ENCODE measurements around the gene ASB14. TPM values are rescaled to one million over a fixed set of nuclear protein-coding genes. Genes with fewer than 3 reads are reported as not detected.

ASB14 gene
- total RNA-seq, 2 experiments from 2014 or later, result not detected

DNA sequence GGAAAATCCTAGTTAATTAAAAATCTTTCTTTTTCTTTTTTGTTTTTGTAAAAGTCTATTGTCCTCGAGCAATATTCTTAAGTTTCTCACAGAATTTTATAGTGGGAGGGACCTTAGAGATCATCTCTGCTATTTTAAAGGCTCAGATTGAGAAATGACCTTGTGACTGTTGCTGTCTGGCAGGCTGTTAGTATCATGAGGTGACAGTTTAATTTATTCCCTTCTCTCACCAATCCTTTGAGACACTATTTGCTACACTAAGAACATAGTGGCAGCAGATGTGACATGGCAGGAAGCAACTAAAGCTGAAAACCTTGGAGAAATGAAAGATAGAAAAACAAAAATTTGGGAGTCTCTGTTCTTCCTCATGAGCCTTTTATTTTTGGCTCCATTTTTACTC, 40.1 kb downstream of the ASB14 start:
- Mint-ChIP-seq H3K9me3 (ENCODE audit: low read depth) (no peaks in the 10 kb centered on the region), H3K36me3 (ENCODE audit: low read depth) (peaks cover 28% of the 10 kb centered on the region), H3K27ac (no peak overlapping the region), H3K4me3 (no peak overlapping the region), H3K27me3 (no peaks in the 10 kb centered on the region), H3K4me1 (no peaks in the 10 kb centered on the region)
- no peak for ATAC-seq
- ChIA-PET POLR2A (no interaction called here), CTCF (no interaction called here)
- intact Hi-C loops (cut with DNase I, micrococcal nuclease), result no loop called here
- no peak for DNase-seq

DNA sequence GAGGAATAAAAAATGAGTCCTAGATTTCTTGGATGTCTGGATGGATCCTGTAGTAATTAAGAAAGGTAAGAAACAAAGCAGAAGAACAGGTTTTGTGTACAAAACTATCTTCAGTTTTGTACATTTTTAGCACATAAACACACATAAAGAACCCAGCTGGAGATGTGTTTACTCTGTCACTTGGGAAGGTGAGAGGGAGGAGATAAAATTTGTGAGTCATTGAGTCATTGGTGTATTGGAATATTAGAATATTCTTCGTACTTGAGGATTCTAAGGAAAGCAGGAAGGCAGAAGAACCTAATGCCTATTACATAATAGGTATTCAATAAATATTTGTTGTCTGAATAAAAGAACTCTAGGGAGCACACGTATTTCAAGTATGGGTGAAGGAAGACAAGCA, 47.5 kb downstream of the ASB14 start:
- H3K27ac Mint-ChIP-seq, result no peak overlapping the region
- ChIA-PET CTCF (interaction anchor here (1.2 kb wide), 1 partner anchor 14 kb away, joined by 3 read pairs; no protein-coding TSS in a partner anchor), POLR2A (interaction anchor here (0.6 kb wide), 1 partner anchor 75 kb away, joined by 3 read pairs; no protein-coding TSS in a partner anchor)
- ATAC-seq (no peak), DNase-seq (no peak)
- intact Hi-C loops (cut with DNase I, micrococcal nuclease), result no loop called here
- H3K4me1 Mint-ChIP-seq, result no peaks in the 10 kb centered on the region
- H3K4me3 Mint-ChIP-seq, result no peak overlapping the region
- H3K36me3 Mint-ChIP-seq (ENCODE audit: low read depth), result peaks cover 35% of the 10 kb centered on the region
- no peaks in the 10 kb centered on the region for H3K9me3 Mint-ChIP-seq (ENCODE audit: low read depth)
- no peaks in the 10 kb centered on the region for H3K27me3 Mint-ChIP-seq

GRCh38 chr3:57234613-57235575, 57.6 kb downstream of the ASB14 start:
- POLR2A ChIA-PET, result no interaction called here
- Mint-ChIP-seq H3K27me3 (no peaks in the 10 kb centered on the region), H3K4me1 (peaks cover 16% of the 10 kb centered on the region), H3K9me3 (ENCODE audit: low read depth) (no peaks in the 10 kb centered on the region), H3K27ac (no peak overlapping the region), H3K36me3 (ENCODE audit: low read depth) (peaks cover 20% of the 10 kb centered on the region), H3K4me3 (no peak overlapping the region)
- ATAC-seq (no peak), DNase-seq (no peak)
- intact Hi-C loops (cut with DNase I, micrococcal nuclease), result no loop called here
- CTCF ChIA-PET, result interaction anchor here (1.0 kb wide), 1 partner anchor 11 kb away, joined by 3 read pairs; no protein-coding TSS in a partner anchor

GRCh38 chr3:57233799-57234198, 58.7 kb downstream of the ASB14 start:
- ATAC-seq, result no peak
- ChIA-PET POLR2A (no interaction called here), CTCF (no interaction called here)
- Mint-ChIP-seq H3K27ac (no peak overlapping the region), H3K9me3 (ENCODE audit: low read depth) (no peaks in the 10 kb centered on the region), H3K36me3 (ENCODE audit: low read depth) (peaks cover 13% of the 10 kb centered on the region), H3K27me3 (no peaks in the 10 kb centered on the region), H3K4me1 (peaks cover 27% of the 10 kb centered on the region), H3K4me3 (no peak overlapping the region)
- no peak for DNase-seq
- intact Hi-C loops (cut with DNase I, micrococcal nuclease), result no loop called here

DNA sequence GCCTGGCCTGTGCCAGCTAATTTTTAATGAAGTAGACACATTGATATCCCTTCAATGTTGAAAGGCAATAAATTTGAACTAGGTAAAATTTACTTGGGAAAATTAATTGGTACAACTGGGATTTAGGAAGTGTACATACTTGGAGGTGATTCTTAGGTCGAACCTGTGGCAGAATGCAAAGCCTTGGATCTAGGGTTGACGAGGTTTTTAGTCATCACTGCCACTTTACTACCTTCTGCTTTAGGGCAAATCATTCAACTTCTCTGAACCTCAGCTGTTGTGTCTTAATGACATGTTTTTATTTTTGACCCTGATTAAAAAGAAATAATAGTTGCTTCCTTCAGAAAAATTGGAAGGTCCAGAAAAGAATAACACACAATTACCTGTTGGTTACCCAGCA, 62.5 kb downstream of the ASB14 start:
- peaks cover 2% of the 10 kb centered on the region for H3K36me3 Mint-ChIP-seq (ENCODE audit: low read depth)
- H3K4me1 Mint-ChIP-seq, result peaks cover 34% of the 10 kb centered on the region
- no peaks in the 10 kb centered on the region for H3K9me3 Mint-ChIP-seq (ENCODE audit: low read depth)
- POLR2A ChIA-PET, result no interaction called here
- intact Hi-C loops (cut with DNase I, micrococcal nuclease), result no loop called here
- ATAC-seq (no peak), DNase-seq (no peak)
- no peak overlapping the region for H3K27ac Mint-ChIP-seq
- no peaks in the 10 kb centered on the region for H3K27me3 Mint-ChIP-seq
- H3K4me3 Mint-ChIP-seq, result no peak overlapping the region
- CTCF ChIA-PET, result no interaction called here

DNA sequence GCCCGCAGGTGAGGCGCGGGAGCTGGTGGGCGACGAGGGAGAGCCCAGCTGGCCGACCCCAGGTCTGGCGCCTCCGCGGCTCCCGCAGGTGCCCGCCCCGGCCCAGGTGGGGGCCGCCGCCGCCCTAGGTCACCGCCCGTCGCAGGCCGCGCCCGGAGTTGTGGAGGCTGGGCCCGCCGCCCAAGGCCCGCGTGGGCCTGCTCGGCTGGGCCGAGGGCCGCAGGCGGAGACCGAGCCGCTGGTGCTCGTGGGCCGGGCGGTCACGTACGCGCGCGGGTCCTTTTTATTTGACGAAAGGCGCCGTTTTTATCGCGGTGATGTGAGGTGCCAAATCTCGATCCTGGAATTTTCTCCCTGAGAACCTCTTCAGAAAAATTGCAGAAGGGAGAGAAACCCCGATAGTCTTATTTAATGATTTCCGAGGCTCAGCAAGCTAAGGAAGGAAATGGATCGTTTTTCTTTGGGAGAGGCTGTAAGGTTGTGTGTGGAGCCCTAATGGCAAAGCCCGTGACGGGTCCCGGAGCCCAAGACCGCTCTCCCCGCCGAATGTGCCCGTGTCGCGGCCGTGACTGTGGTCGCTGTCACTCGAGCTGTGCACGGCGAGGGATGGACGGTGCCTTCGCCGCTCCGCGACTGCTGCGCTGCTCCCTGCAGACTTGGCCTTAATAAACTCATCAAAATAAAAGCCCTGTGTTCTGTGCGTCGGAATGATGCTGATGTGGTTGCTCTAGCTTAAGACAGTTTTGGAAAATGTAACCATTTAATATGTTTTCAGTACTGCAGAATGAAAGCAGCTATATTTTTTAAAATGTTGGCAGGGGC, 64.3 kb downstream of the ASB14 start:
- H3K36me3 Mint-ChIP-seq (ENCODE audit: low read depth), result no peaks in the 10 kb centered on the region
- peaks cover 30% of the 10 kb centered on the region for H3K4me1 Mint-ChIP-seq
- H3K27me3 Mint-ChIP-seq, result no peaks in the 10 kb centered on the region
- ChIA-PET POLR2A (no interaction called here), CTCF (interaction anchor here (0.7 to 1.4 kb wide), 4 partner anchors 14 to 108 kb away, joined by 3 to 4 read pairs (median 4); no protein-coding TSS in a partner anchor)
- peak overlapping the region; percentile 78 for H3K27ac Mint-ChIP-seq
- intact Hi-C loops (cut with DNase I, micrococcal nuclease), result loop anchor here (1.0 to 10.0 kb wide), 13 partner anchors 58 to 1264 kb away; partner anchors contain the start of genes ARF4 (in 2 of the 2), DENND6A (in 2 of the 2), CCDC66 (in 1 of the 2) and HTD2 (in 1 of the 2)
- H3K4me3 Mint-ChIP-seq, result peak overlapping the region; percentile 88
- H3K9me3 Mint-ChIP-seq (ENCODE audit: low read depth), result no peaks in the 10 kb centered on the region
- peak; percentile 70 for DNase-seq
- ATAC-seq, result peak; percentile 31

GRCh38 chr3:57227204-57227929, 65.1 kb downstream of the ASB14 start, which contains the start of gene APPL1:
TSS of gene APPL1 (plus strand) at chr3:57227729. CDS start at chr3:57227884, 155 bp downstream.
- Mint-ChIP-seq H3K36me3 (ENCODE audit: low read depth) (no peaks in the 10 kb centered on the region), H3K4me1 (peaks cover 29% of the 10 kb centered on the region)
- intact Hi-C loops (cut with DNase I, micrococcal nuclease), result loop anchor here (1.0 to 10.0 kb wide), 13 partner anchors 57 to 1265 kb away; partner anchors contain the start of genes ARF4 (in 2 of the 2), CCDC66 (in 1 of the 2), DENND6A (in 1 of the 2) and HTD2 (in 1 of the 2)

DNA sequence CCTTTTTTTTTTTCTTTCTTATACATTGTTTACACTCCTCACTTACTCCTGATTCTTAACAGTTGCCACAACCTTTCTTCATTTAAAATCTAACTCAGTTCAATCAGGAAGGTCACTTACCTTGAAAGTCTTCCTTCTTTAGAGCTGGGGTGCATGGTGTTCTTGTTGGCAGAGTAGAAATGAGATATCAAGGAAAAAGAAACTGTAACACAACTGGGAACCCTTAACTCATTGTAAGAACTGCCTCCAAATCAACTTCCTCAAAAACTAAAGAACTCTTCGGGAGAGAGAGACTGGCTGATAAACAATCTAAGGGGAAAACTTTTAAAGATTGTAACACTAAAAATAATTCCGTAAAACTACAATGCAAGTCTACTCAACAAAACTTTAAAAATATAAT, 66.3 kb downstream of the ASB14 start:
- H3K27me3 Mint-ChIP-seq, result no peaks in the 10 kb centered on the region
- ATAC-seq, result no peak
- no peak overlapping the region for H3K27ac Mint-ChIP-seq
- intact Hi-C loops (cut with DNase I, micrococcal nuclease), result loop anchor here (2.0 to 10.0 kb wide), 7 partner anchors 311 to 1266 kb away; partner anchors contain the start of genes ARF4 (in 1 of the 2), CCDC66 (in 1 of the 2), DENND6A (in 1 of the 2) and KCTD6 (in 1 of the 2)
- no peaks in the 10 kb centered on the region for H3K36me3 Mint-ChIP-seq (ENCODE audit: low read depth)
- CTCF ChIA-PET, result interaction anchor here (0.9 kb wide), 1 partner anchor 57 kb away, joined by 6 read pairs; no protein-coding TSS in a partner anchor
- H3K4me1 Mint-ChIP-seq, result peaks cover 27% of the 10 kb centered on the region
- no peaks in the 10 kb centered on the region for H3K9me3 Mint-ChIP-seq (ENCODE audit: low read depth)
- no peak overlapping the region for H3K4me3 Mint-ChIP-seq
- POLR2A ChIA-PET, result interaction anchor here (0.5 kb wide), 1 partner anchor 481 kb away, joined by 5 read pairs; no protein-coding TSS in a partner anchor
- DNase-seq, result no peak

More at GRCh38 chr3:57227204-57227929, 65.1 kb downstream of the ASB14 start, which contains the start of gene APPL1:
- DNase-seq (peak; percentile 94), ATAC-seq (peak; percentile 92)
- Mint-ChIP-seq H3K9me3 (ENCODE audit: low read depth) (no peaks in the 10 kb centered on the region), H3K27me3 (no peaks in the 10 kb centered on the region), H3K27ac (peak within 1 kb of the TSS; percentile 78), H3K4me3 (peak within 1 kb of the TSS; percentile 88)
- ChIA-PET CTCF (interaction anchor here (0.7 to 1.4 kb wide), 3 partner anchors 48 to 58 kb away, joined by 3 to 6 read pairs (median 3); no protein-coding TSS in a partner anchor), POLR2A (no interaction called here)

- DNase-seq, result no peak
- H3K4me3 Mint-ChIP-seq, result no peak overlapping the region
- H3K27ac Mint-ChIP-seq, result no peak overlapping the region
- no peaks in the 10 kb centered on the region for H3K27me3 Mint-ChIP-seq
- no peak for ATAC-seq
- ChIA-PET POLR2A (no interaction called here), CTCF (interaction anchor here (0.7 to 1.2 kb wide), 2 partner anchors 28 to 313 kb away, joined by 3 to 4 read pairs; no protein-coding TSS in a partner anchor)
- peaks cover 20% of the 10 kb centered on the region for H3K4me1 Mint-ChIP-seq
- intact Hi-C loops (cut with DNase I, micrococcal nuclease), result loop anchor here (5.0 to 10.0 kb wide), 4 partner anchors 310 to 1267 kb away; partner anchors contain the start of genes ARF4 (in 1 of the 2) and KCTD6 (in 1 of the 2)
- no peaks in the 10 kb centered on the region for H3K9me3 Mint-ChIP-seq (ENCODE audit: low read depth)
- H3K36me3 Mint-ChIP-seq (ENCODE audit: low read depth), result no peaks in the 10 kb centered on the region
These were observed 67.6 kb downstream of the ASB14 start for GRCh38 chr3:57224856-57225255.

DNA sequence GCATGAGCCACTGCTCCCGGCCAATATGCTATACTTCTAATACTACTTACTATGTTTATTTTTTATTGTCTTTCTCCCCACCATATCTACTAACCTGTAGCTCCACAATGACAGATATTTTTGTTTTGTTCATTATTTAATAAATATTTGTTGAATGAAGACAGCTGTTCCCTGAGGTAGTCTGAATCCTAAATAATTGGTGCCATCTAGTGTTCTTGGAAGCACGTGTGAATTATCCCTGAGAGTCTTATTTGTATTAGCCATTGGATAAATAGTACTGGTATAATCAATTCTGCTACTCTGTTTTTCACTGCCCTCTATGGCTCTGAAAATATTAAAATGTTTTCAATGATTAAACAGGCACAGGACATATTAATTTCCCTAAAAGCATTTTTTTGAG, 70.6 kb downstream of the ASB14 start:
- H3K4me1 Mint-ChIP-seq, result peaks cover 5% of the 10 kb centered on the region
- intact Hi-C loops (cut with DNase I, micrococcal nuclease), result loop anchor here in 1 of 2 experiments (10.0 kb wide), 1 partner anchor 307 kb away; no protein-coding TSS in a partner anchor
- ATAC-seq (no peak), DNase-seq (no peak)
- CTCF ChIA-PET, result interaction anchor here (0.7 kb wide), 1 partner anchor 11 kb away, joined by 4 read pairs; no protein-coding TSS in a partner anchor
- no peaks in the 10 kb centered on the region for H3K9me3 Mint-ChIP-seq (ENCODE audit: low read depth)
- no peaks in the 10 kb centered on the region for H3K36me3 Mint-ChIP-seq (ENCODE audit: low read depth)
- H3K27ac Mint-ChIP-seq, result no peak overlapping the region
- no peaks in the 10 kb centered on the region for H3K27me3 Mint-ChIP-seq
- POLR2A ChIA-PET, result no interaction called here
- H3K4me3 Mint-ChIP-seq, result no peak overlapping the region

Data from activated CD4-positive, alpha-beta T cell treated with anti-CD3 and anti-CD28 coated beads for 36 hours (primary cell).